HG03045 (cell line): Measurements from ENCODE around the gene ZBED2.
"Not testable (repeated sequence)": the region's sequence is repeated elsewhere in the genome, so short reads cannot be mapped to it uniquely, and the experiment has no call there.

Experiments
- ATAC-seq: cut with Tn5 transposase; IDR thresholded peaks from one replicate; pipeline ENCODE4 v1.9.1; 2021; ENCODE audit warnings: mild to moderate bottlenecking, moderate library complexity; ENCODE audit not compliant: unreplicated experiment

Gene ZBED2

GRCh38 chr3:111577798-111578685 lies 17.1 kb downstream of the ZBED2 start:
- peak; percentile 84 for ATAC-seq

GRCh38 chr3:111577113-111577512 lies 18.0 kb downstream of the ZBED2 start:
- no peak for ATAC-seq

GRCh38 chr3:111571907-111572460 lies 23.2 kb downstream of the ZBED2 start:
- ATAC-seq, result no peak

- ATAC-seq, result no peak
These were observed 23.9 kb downstream of the ZBED2 start for GRCh38 chr3:111571282-111571681.

- no peak for ATAC-seq
These were observed 24.6 kb downstream of the ZBED2 start for GRCh38 chr3:111570404-111571030.

GRCh38 chr3:111568911-111569310 lies 26.2 kb downstream of the ZBED2 start:
- ATAC-seq, result no peak

GRCh38 chr3:111568355-111568754 lies 26.8 kb downstream of the ZBED2 start:
- ATAC-seq, result no peak

GRCh38 chr3:111566844-111567243 lies 28.3 kb downstream of the ZBED2 start:
- no peak for ATAC-seq

- not testable (repeated sequence) for ATAC-seq
These were observed 33.2 kb downstream of the ZBED2 start for GRCh38 chr3:111561902-111562301.

GRCh38 chr3:111548756-111549155 lies 46.4 kb downstream of the ZBED2 start:
- ATAC-seq, result no peak

GRCh38 chr3:111548092-111548491 lies 47.1 kb downstream of the ZBED2 start:
- ATAC-seq, result peak; percentile 65

GRCh38 chr3:111547631-111548030 lies 47.5 kb downstream of the ZBED2 start:
- ATAC-seq, result peak; percentile 90

GRCh38 chr3:111545349-111545748 lies 49.8 kb downstream of the ZBED2 start:
- ATAC-seq, result no peak
